H9 (cell line): ENCODE data around the gene PLB1. TPM values are rescaled to one million over a fixed set of nuclear protein-coding genes. Genes with fewer than 3 reads are reported as not detected.

Experiments used
- DNase-seq: peaks from one replicate; pipeline ENCODE4 v3.0.0-alpha.2; 2017
- H2AFZ ChIP-seq: one replicate; pipeline ENCODE4 v1.6.1; 2013; ENCODE audit warnings: mild to moderate bottlenecking, low read length, control low read depth, moderate library complexity
- H2AK5ac ChIP-seq: 2 replicates; pipeline ENCODE4 v1.6.1; 2013; ENCODE audit warnings: low read length, control low read depth, mixed read lengths; ENCODE audit not compliant: insufficient read length
- H2BK120ac ChIP-seq: one replicate; pipeline ENCODE4 v1.6.1; 2013; ENCODE audit warnings: low read depth, mild to moderate bottlenecking, low read length, control low read depth, inconsistent platforms; ENCODE audit not compliant: poor library complexity, severe bottlenecking
- H2BK12ac ChIP-seq: 2 replicates; pipeline ENCODE4 v1.6.1; 2013; ENCODE audit warnings: low read length, control low read depth, mixed read lengths, low read depth; ENCODE audit not compliant: insufficient read length
- H2BK15ac ChIP-seq: 2 replicates; pipeline ENCODE4 v1.6.1; 2013; ENCODE audit warnings: low read depth, low read length, control low read depth
- H2BK20ac ChIP-seq: one replicate; pipeline ENCODE4 v1.6.1; 2013; ENCODE audit warnings: low read depth, mild to moderate bottlenecking, low read length, control low read depth, inconsistent platforms; ENCODE audit not compliant: poor library complexity, severe bottlenecking
- H2BK5ac ChIP-seq: 2 replicates; pipeline ENCODE4 v1.6.1; 2013; ENCODE audit warnings: low read length, control low read depth, mixed read lengths; ENCODE audit not compliant: insufficient read length
- H3K14ac ChIP-seq: 2 replicates; pipeline ENCODE4 v1.6.1; 2013; ENCODE audit warnings: low read length, control low read depth; ENCODE audit not compliant: insufficient read depth
- H3K18ac ChIP-seq: 2 replicates; pipeline ENCODE4 v1.6.1; 2013; ENCODE audit warnings: low read depth, mild to moderate bottlenecking, mixed read lengths, low read length, control low read depth; ENCODE audit not compliant: insufficient read length
- H3K23ac ChIP-seq: 2 replicates; pipeline ENCODE4 v1.6.1; 2013; ENCODE audit warnings: low read length, control low read depth, mixed read lengths, low read depth; ENCODE audit not compliant: insufficient read length
- H3K23me2 ChIP-seq: 2 replicates; pipeline ENCODE4 v1.6.1; 2013; ENCODE audit warnings: low read depth, mild to moderate bottlenecking, mixed read lengths, low read length, control low read depth; ENCODE audit not compliant: insufficient read length, poor library complexity, severe bottlenecking
- H3K27ac ChIP-seq: 2 replicates; pipeline ENCODE4 v1.5.1; 2013; ENCODE audit warnings: low read length, control low read depth, mixed read lengths, low read depth; ENCODE audit not compliant: insufficient read length
- H3K27me3 ChIP-seq: 2 replicates; pipeline ENCODE4 v1.6.1; 2013; ENCODE audit warnings: low read length, control low read depth, inconsistent platforms; ENCODE audit not compliant: insufficient read depth
- H3K4ac ChIP-seq: 2 replicates; pipeline ENCODE4 v1.6.1; 2013; ENCODE audit warnings: low read depth, mild to moderate bottlenecking, control low read depth, inconsistent platforms, low read length, moderate library complexity
- H3K4me1 ChIP-seq: 2 replicates; pipeline ENCODE4 v1.6.1; 2013; ENCODE audit warnings: low read length, control low read depth, inconsistent platforms; ENCODE audit not compliant: insufficient read depth
- H3K4me2 ChIP-seq: 2 replicates; pipeline ENCODE4 v1.6.1; 2013; ENCODE audit warnings: low read length, control low read depth, mixed read lengths; ENCODE audit not compliant: insufficient read length, insufficient read depth
- H3K56ac ChIP-seq: 2 replicates; pipeline ENCODE4 v1.6.1; 2013; ENCODE audit warnings: low read depth, mild to moderate bottlenecking, mixed read lengths, low read length, control low read depth; ENCODE audit not compliant: insufficient read length
- H3K79me1 ChIP-seq: 2 replicates; pipeline ENCODE4 v1.6.1; 2013; ENCODE audit warnings: low read depth, mild to moderate bottlenecking, moderate library complexity, low read length, control low read depth, inconsistent platforms; ENCODE audit not compliant: insufficient read depth, poor library complexity, severe bottlenecking
- H3K79me2 ChIP-seq: 2 replicates; pipeline ENCODE4 v1.6.1; 2013; ENCODE audit warnings: low read length, control low read depth, inconsistent platforms; ENCODE audit not compliant: insufficient read depth
- H3K9ac ChIP-seq: 2 replicates; pipeline ENCODE4 v1.6.1; 2013; ENCODE audit warnings: low read length, control low read depth, mixed read lengths; ENCODE audit not compliant: insufficient read length; ENCODE audit errors: extremely low read depth
- H3K9me3 ChIP-seq: one replicate; pipeline ENCODE4 v1.6.1; 2013; ENCODE audit warnings: low read depth, low read length, inconsistent platforms; ENCODE audit not compliant: control insufficient read depth
- H3T11ph ChIP-seq: one replicate; pipeline ENCODE4 v1.6.1; 2013; ENCODE audit warnings: mild to moderate bottlenecking, low read length, control low read depth, inconsistent platforms
- H4K20me1 ChIP-seq: one replicate; pipeline ENCODE4 v1.6.1; 2013; ENCODE audit not compliant: control insufficient read depth, insufficient read length, insufficient read depth
- H4K5ac ChIP-seq: 2 replicates; pipeline ENCODE4 v1.6.1; 2013; ENCODE audit warnings: low read depth, mild to moderate bottlenecking, mixed read lengths, low read length, control low read depth; ENCODE audit not compliant: insufficient read length
- H4K8ac ChIP-seq: replicated peaks from 2 replicates; pipeline ENCODE4 v1.6.1; 2013; ENCODE audit warnings: low read length, control low read depth, mixed read lengths, low read depth; ENCODE audit not compliant: insufficient read length
- H4K91ac ChIP-seq: 2 replicates; pipeline ENCODE4 v1.6.1; 2013; ENCODE audit warnings: low read depth, mild to moderate bottlenecking, moderate library complexity, mixed read lengths, low read length, control low read depth; ENCODE audit not compliant: insufficient read length
- H3K27ac Mint-ChIP-seq, 3 experiments: 2 replicates in 2 of 3; 3 replicates in 1 of 3; pipeline ENCODE4 v1.8.0; 2020 to 2021; ENCODE audit warnings: mixed read lengths in 3 of 3, mild to moderate bottlenecking in 1 of 3, moderate library complexity in 1 of 3
- H3K27me3 Mint-ChIP-seq: 2 replicates; pipeline ENCODE4 v1.8.0; 2021; ENCODE audit warnings: low read depth, mild to moderate bottlenecking, moderate library complexity, mixed read lengths
- H3K36me3 Mint-ChIP-seq, 3 experiments: 2 replicates in 2 of 3; 3 replicates in 1 of 3; pipeline ENCODE4 v1.8.0; 2020 to 2021; ENCODE audit warnings: low read depth in 3 of 3, mixed read lengths in 3 of 3; ENCODE audit not compliant: insufficient read depth in 1 of 3
- H3K4me1 Mint-ChIP-seq, 2 experiments: 2 replicates each; pipeline ENCODE4 v1.8.0; 2020; ENCODE audit warnings: mixed read lengths in 2 of 2
- H3K4me3 Mint-ChIP-seq, 2 experiments: 2 replicates in 1 of 2; 3 replicates in 1 of 2; pipeline ENCODE4 v1.8.0; 2020 to 2021; ENCODE audit warnings: mild to moderate bottlenecking in 2 of 2, mixed read lengths in 2 of 2, moderate library complexity in 1 of 2
- H3K9me3 Mint-ChIP-seq, 2 experiments: 2 replicates in 1 of 2; 3 replicates in 1 of 2; pipeline ENCODE4 v1.8.0; 2020; ENCODE audit warnings: mild to moderate bottlenecking in 2 of 2, mixed read lengths in 2 of 2, moderate library complexity in 1 of 2
- CTCF ChIP-seq: fragments of 200-600 bp; sonication (generic); conservative IDR thresholded peaks from 3 replicates; pipeline ENCODE4 v1.8.0; 2021; ENCODE audit warnings: antibody characterized with exemption, mild to moderate bottlenecking
- WGBS: extraction: QIAGEN DNeasy Blood & Tissue Kit; methylation state at CpG from one replicate; pipeline ENCODE4 v1.1.7; 2013; ENCODE audit warnings: missing lambda C conversion rate, low lambda C conversion rate, mixed read lengths; ENCODE audit not compliant: insufficient read length; ENCODE audit errors: extremely low coverage; 5-methylcytosine and 5-hydroxymethylcytosine counted together
- total RNA-seq: library from RNA; stranded (reverse); gene quantifications from 2 replicates; pipeline ENCODE4 v1.2.1, GENCODE V29; 2021

PLB1 gene
- total RNA-seq, 1 experiment from 2014 or later, result not detected

GRCh38 chr2:28457237-28457636, 38.6 kb upstream of the PLB1 start:
- DNase-seq, result peak; percentile 58

More at GRCh38 chr2:28457237-28457636, 38.6 kb upstream of the PLB1 start:
- Histone ChIP-seq H3K23ac (no peak overlapping the region), H3K18ac (no peak overlapping the region), H2BK20ac (no peak overlapping the region), H3K9ac (no peak overlapping the region), H2BK5ac (no peak overlapping the region), H3K4ac (no peak overlapping the region), H4K91ac (no peak overlapping the region), H3K4me1 (no peaks in the 10 kb centered on the region; the same call in 1 of the 2 replicates), H4K5ac (no peak overlapping the region), H2AK5ac (no peak overlapping the region), H4K20me1 (no peaks in the 10 kb centered on the region), H3K23me2 (no peaks in the 10 kb centered on the region), H3T11ph (no peak overlapping the region), H3K9me3 (no peaks in the 10 kb centered on the region), H2AFZ (no peak overlapping the region), H3K79me2 (no peaks in the 10 kb centered on the region), H3K14ac (no peak overlapping the region; the same call in 1 of the 2 replicates), H3K56ac (no peak overlapping the region), H2BK15ac (no peak overlapping the region), H3K79me1 (no peaks in the 10 kb centered on the region), H3K27ac (no peak overlapping the region), H3K4me2 (no peak overlapping the region), H2BK120ac (no peak overlapping the region), H2BK12ac (no peak overlapping the region), H4K8ac (no peak overlapping the region), H3K27me3 (no peaks in the 10 kb centered on the region)
- peaks cover under 1% of the 10 kb centered on the region for H3K27me3 Mint-ChIP-seq
- TF ChIP-seq CTCF, result peak; percentile 52
- peaks cover 6% of the 10 kb centered on the region in 2 experiments; a peak in 3 of 5 replicates for H3K9me3 Mint-ChIP-seq
- no peak overlapping the region for H3K27ac Mint-ChIP-seq
- no peak overlapping the region for H3K4me3 Mint-ChIP-seq
- peaks cover 0 to 4% (median 0%) of the 10 kb centered on the region in 3 experiments; a peak in 2 of 7 replicates for H3K36me3 Mint-ChIP-seq
- no CpG with 5 or more reads among the region's 10 CpGs for WGBS
- H3K4me1 Mint-ChIP-seq, result peaks cover under 1 to 2% of the 10 kb centered on the region in 2 experiments; a peak in 1 of 4 replicates
